H1 (cell line): ENCODE data around the gene ME3. TPM values are rescaled to one million over a fixed set of nuclear protein-coding genes. Genes with fewer than 3 reads are reported as not detected.

Source experiments
- CTCF ChIA-PET: fragments of 300-600 bp; sonication (Branson Sonifier 250); formaldehyde crosslinking; loops from one replicate; lab custom pipeline; 2021; ENCODE audit not compliant: partially characterized antibody; lab: Charles Lee
- POLR2A ChIA-PET: fragments of 300-600 bp; sonication (Branson Sonifier 250); formaldehyde crosslinking; loops from one replicate; lab custom pipeline; 2021; ENCODE audit warnings: inconsistent platforms; ENCODE audit not compliant: partially characterized antibody; lab: Charles Lee
- DNase-seq, 2 experiments: peaks; one replicate each; pipeline versions ENCODE4 v3.0.0 to v3.0.0-alpha.2; 2010 to 2022; ENCODE audit warnings: low spot score in 2 of 2, low read depth in 1 of 2, mixed read lengths in 1 of 2
- FAIRE-seq: peaks from 2 replicates; lab custom pipeline; 2011; peaks lifted over from hg19 to GRCh38; lab: Jason Lieb, UNC
- H2AFZ ChIP-seq: 2 replicates; pipeline ENCODE4 v1.8.1; 2012; ENCODE audit warnings: low read length, inconsistent platforms
- H2AK5ac ChIP-seq: 2 replicates; pipeline ENCODE4 v1.6.1; 2013; ENCODE audit warnings: low read depth, low read length
- H2BK120ac ChIP-seq: replicated peaks from 2 replicates; pipeline ENCODE3; 2013; ENCODE audit warnings: low read depth, low read length, inconsistent platforms
- H2BK12ac ChIP-seq: 2 replicates; pipeline ENCODE4 v1.6.1; 2013; ENCODE audit warnings: low read depth, low read length
- H2BK15ac ChIP-seq: 2 replicates; pipeline ENCODE4 v1.6.1; 2013; ENCODE audit warnings: low read length
- H2BK20ac ChIP-seq: 2 replicates; pipeline ENCODE4 v1.6.1; 2013; ENCODE audit warnings: low read length
- H2BK5ac ChIP-seq: 2 replicates; pipeline ENCODE4 v1.6.1; 2013; ENCODE audit warnings: low read depth, low read length
- H3K14ac ChIP-seq: 2 replicates; pipeline ENCODE4 v1.6.1; 2013; ENCODE audit warnings: inconsistent platforms; ENCODE audit not compliant: insufficient read length
- H3K18ac ChIP-seq: 2 replicates; pipeline ENCODE4 v1.6.1; 2013; ENCODE audit warnings: low read length; ENCODE audit errors: extremely low read depth
- H3K23ac ChIP-seq: 2 replicates; pipeline ENCODE4 v1.6.1; 2013; ENCODE audit warnings: inconsistent platforms; ENCODE audit not compliant: insufficient read length
- H3K23me2 ChIP-seq: 2 replicates; pipeline ENCODE4 v1.6.1; 2013; ENCODE audit warnings: low read depth, low read length
- H3K27ac ChIP-seq: 2 replicates; pipeline ENCODE4 v1.6.1; 2011; ENCODE audit warnings: low read depth, low read length, inconsistent platforms
- H3K27me3 ChIP-seq, 4 experiments: replicated peaks in 1 of 4; 1 replicate in 1 of 4; 2 replicates in 3 of 4; pipeline versions ENCODE4 v1.6.1 to v1.8.1; 2011 to 2013; ENCODE audit warnings: low read length in 3 of 4, mild to moderate bottlenecking in 3 of 4, inconsistent platforms in 2 of 4, mixed read lengths in 2 of 4, moderate library complexity in 1 of 4; ENCODE audit not compliant: control insufficient read depth in 3 of 4, insufficient read depth in 3 of 4; ENCODE audit errors: extremely low read depth in 1 of 4
- H3K36me3 ChIP-seq, 4 experiments: 2 replicates each; pipeline versions ENCODE4 v1.6.1 to v1.8.1; 2011 to 2013; ENCODE audit warnings: mild to moderate bottlenecking in 4 of 4, low read length in 3 of 4, moderate library complexity in 2 of 4, control low read depth in 1 of 4, inconsistent platforms in 1 of 4; ENCODE audit not compliant: insufficient read depth in 4 of 4, control insufficient read depth in 2 of 4
- H3K4ac ChIP-seq: replicated peaks from 2 replicates; pipeline ENCODE3; 2013; ENCODE audit warnings: low read length, low read depth, mixed read lengths, inconsistent platforms; ENCODE audit not compliant: insufficient read length
- H3K4me1 ChIP-seq, 4 experiments: replicated peaks in 1 of 4; 1 replicate in 1 of 4; 2 replicates in 3 of 4; pipeline versions ENCODE4 v1.6.1 to v1.8.1; 2011 to 2013; ENCODE audit warnings: low read length in 3 of 4, inconsistent platforms in 2 of 4, mixed read lengths in 1 of 4; ENCODE audit not compliant: insufficient read depth in 4 of 4, control insufficient read depth in 3 of 4
- H3K4me2 ChIP-seq, 2 experiments: 2 replicates each; pipeline versions ENCODE4 v1.6.1 to v1.8.1; 2011 to 2013; ENCODE audit warnings: low read depth in 2 of 2, low read length in 2 of 2, control low read depth in 1 of 2, inconsistent platforms in 1 of 2, mild to moderate bottlenecking in 1 of 2; ENCODE audit not compliant: insufficient read depth in 1 of 2
- H3K4me3 ChIP-seq, 4 experiments: fragments of 200-600, 300-600 bp in 1 of 4; sonication (generic), shearing (Covaris generic), sonication (Bioruptor Twin) in 1 of 4; 2 replicates each; pipeline versions ENCODE4 v1.5.1 to v1.8.1; 2011 to 2016; ENCODE audit warnings: low read length in 4 of 4, low read depth in 3 of 4, control low read depth in 2 of 4, inconsistent platforms in 2 of 4, mild to moderate bottlenecking in 2 of 4, mixed read lengths in 1 of 4, moderate library complexity in 1 of 4; ENCODE audit not compliant: insufficient read depth in 2 of 4; ENCODE audit errors: extremely low read depth in 1 of 4
- H3K56ac ChIP-seq: replicated peaks from 2 replicates; pipeline ENCODE3; 2013; ENCODE audit warnings: low read depth, mild to moderate bottlenecking, mixed read lengths, low read length, inconsistent platforms; ENCODE audit not compliant: insufficient read length
- H3K79me1 ChIP-seq: 2 replicates; pipeline ENCODE4 v1.6.1; 2013; ENCODE audit warnings: low read depth, low read length, control low read depth
- H3K79me2 ChIP-seq, 2 experiments: 2 replicates each; pipeline versions ENCODE4 v1.6.1 to v1.8.1; 2012 to 2013; ENCODE audit warnings: low read length in 2 of 2, mild to moderate bottlenecking in 2 of 2, inconsistent platforms in 1 of 2; ENCODE audit not compliant: insufficient read depth in 2 of 2, control insufficient read depth in 1 of 2
- H3K9ac ChIP-seq, 4 experiments: replicated peaks in 1 of 4; 1 replicate in 1 of 4; 2 replicates in 3 of 4; pipeline versions ENCODE4 v1.6.1 to v1.8.1; 2011 to 2013; ENCODE audit warnings: low read depth in 3 of 4, low read length in 3 of 4, control low read depth in 2 of 4, mild to moderate bottlenecking in 2 of 4, moderate library complexity in 2 of 4, inconsistent platforms in 1 of 4; ENCODE audit errors: extremely low read depth in 1 of 4
- H3K9me3 ChIP-seq, 2 experiments: 2 replicates each; pipeline versions ENCODE4 v1.6.1 to v1.8.1; 2012 to 2013; ENCODE audit warnings: mild to moderate bottlenecking in 2 of 2, moderate library complexity in 2 of 2, control low read depth in 1 of 2, inconsistent platforms in 1 of 2, low read depth in 1 of 2, low read length in 1 of 2, mixed read lengths in 1 of 2; ENCODE audit not compliant: insufficient read depth in 2 of 2
- H4K20me1 ChIP-seq, 2 experiments: replicated peaks in 1 of 2; 2 replicates each; pipeline versions ENCODE3 to v1.8.1; 2011 to 2013; ENCODE audit warnings: inconsistent platforms in 2 of 2, low read length in 2 of 2, mild to moderate bottlenecking in 1 of 2; ENCODE audit not compliant: insufficient read depth in 2 of 2, control insufficient read depth in 1 of 2
- H4K5ac ChIP-seq: 2 replicates; pipeline ENCODE4 v1.6.1; 2013; ENCODE audit warnings: low read length, low read depth, mixed read lengths, inconsistent platforms; ENCODE audit not compliant: insufficient read length
- H4K8ac ChIP-seq: 2 replicates; pipeline ENCODE4 v1.8.0; 2013; ENCODE audit warnings: mild to moderate bottlenecking, moderate library complexity, low read length, inconsistent platforms; ENCODE audit not compliant: insufficient read depth; ENCODE audit errors: extremely low read depth
- H4K91ac ChIP-seq: replicated peaks from 2 replicates; pipeline ENCODE3; 2013; ENCODE audit warnings: low read length, mixed read lengths, inconsistent platforms; ENCODE audit not compliant: insufficient read length
- CREB1 ChIP-seq: IDR thresholded peaks from 2 replicates; pipeline ENCODE4 v1.6.1; 2012; ENCODE audit warnings: inconsistent platforms
- CTBP2 ChIP-seq: IDR thresholded peaks from 2 replicates; pipeline ENCODE4 v1.7.0; 2011; ENCODE audit warnings: borderline replicate concordance, mild to moderate bottlenecking, moderate library complexity, mixed read lengths, low read length; ENCODE audit not compliant: insufficient read depth, insufficient read length
- EP300 ChIP-seq, 2 experiments: IDR thresholded peaks; 1 replicate in 1 of 2; 2 replicates in 1 of 2; pipeline ENCODE4 v1.6.1; 2011 to 2012; ENCODE audit warnings: low read depth in 2 of 2, low read length in 2 of 2, mild to moderate bottlenecking in 2 of 2, borderline replicate concordance in 1 of 2, inconsistent platforms in 1 of 2, moderate library complexity in 1 of 2
- JUND ChIP-seq: IDR thresholded peaks from 2 replicates; pipeline ENCODE4 v1.6.1; 2011; ENCODE audit warnings: mild to moderate bottlenecking, improper control_type of control experiment, low read length
- SUZ12 ChIP-seq: fragments of 200-600 bp; sonication (generic); IDR thresholded peaks from 2 replicates; pipeline ENCODE4 v1.6.1; 2012; ENCODE audit warnings: mild to moderate bottlenecking, inconsistent platforms, low read length, moderate library complexity, mixed read lengths
- WGBS, 2 experiments: shearing (Covaris generic) in 1 of 2; methylation state at CpG; one replicate each; pipeline versions ENCODE4 v1.1.6 to v1.1.7; 2013 to 2015; ENCODE audit warnings: low lambda C conversion rate in 2 of 2, mixed read lengths in 2 of 2, inconsistent platforms in 1 of 2, low coverage in 1 of 2, missing lambda C conversion rate in 1 of 2; ENCODE audit not compliant: insufficient replicate concordance in 2 of 2, insufficient coverage in 1 of 2, insufficient read length in 1 of 2; ENCODE audit errors: extremely low coverage in 1 of 2, missing lambda C conversion rate in 1 of 2; 5-methylcytosine and 5-hydroxymethylcytosine counted together
- polyA plus RNA-seq, 7 experiments: library from polyadenylated mRNA; depleted of rRNA in 3 of 7; stranded (reverse) in 5 of 7; unstranded in 2 of 7; fragments of >200 nt in 5 of 7; fragments of 200-250 nt in 2 of 7; gene quantifications; 1 replicate in 5 of 7; 2 replicates in 1 of 7; 4 replicates in 1 of 7; pipeline versions ENCODE4 v1.2.1 to v1.2.3, GENCODE V29; 2011 to 2013; ENCODE audit warnings: missing spikeins in 2 of 7, mixed read lengths in 2 of 7
- total RNA-seq: library from RNA; stranded (reverse); fragmentation: NEBNext Ultra II Directional; extraction: Animal tissue kit (Norgen Biotek cat#: 25700); gene quantifications from 2 replicates; pipeline ENCODE4 v1.2.1, GENCODE V29; 2021
- TF ChIP-seq, protein P1 (sequence below): IDR thresholded peaks from 2 replicates; pipeline ENCODE4 v1.6.1; 2012; ENCODE audit warnings: inconsistent platforms

The ME3 gene
- total and polyA plus RNA-seq, 2 of the 8 experiments (the other 6 are each of a cell fraction or from before 2014, with no cell fraction given): 1.5 to 2.8 TPM

DNA sequence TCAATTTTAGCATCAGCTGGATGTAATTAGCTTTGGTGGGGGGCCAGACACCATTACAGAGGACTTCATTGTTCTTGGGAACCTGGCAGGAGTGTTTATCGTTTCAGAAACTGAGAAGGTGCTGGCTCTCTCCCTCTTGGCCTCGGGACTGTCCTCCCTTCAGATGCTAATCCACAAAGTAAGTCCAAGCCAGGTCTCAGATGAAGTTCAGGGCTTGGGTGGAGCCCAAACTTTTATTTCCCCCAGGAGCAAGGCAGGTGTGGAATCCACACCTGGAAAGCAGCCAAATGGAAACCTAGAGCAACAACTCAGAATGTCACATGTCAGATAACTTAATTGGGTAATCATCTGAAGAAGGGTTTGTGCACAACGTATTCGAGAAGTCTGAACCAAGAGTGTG is 119.2 kb downstream of the ME3 start:
- CTCF ChIA-PET: interaction anchor here (0.7 to 0.8 kb wide), 2 partner anchors 18 to 54 kb away, joined by 3 to 4 read pairs; no protein-coding TSS in a partner anchor
- H3K36me3 ChIP-seq: no peaks in the 10 kb centered on the region
- H3K14ac ChIP-seq: no peak overlapping the region
- H3K9me3 ChIP-seq: no peaks in the 10 kb centered on the region
- no peak overlapping the region for H3K27ac ChIP-seq
- no peak overlapping the region for H3K9ac ChIP-seq
- H3K79me2 ChIP-seq: no peaks in the 10 kb centered on the region
- no peak overlapping the region for H3K23ac ChIP-seq
- H3K79me1 ChIP-seq: no peaks in the 10 kb centered on the region
- no peak for TF ChIP-seq CREB1
- no peak for TF ChIP-seq EP300 (IDR thresholded peaks at IDR 0.05; ENCODE audit: borderline replicate concordance in 1 of 2, low read depth in 2 of 2, low read length in 2 of 2)
- TF ChIP-seq SUZ12: no peak
- no peak for TF ChIP-seq JUND
- TF ChIP-seq, protein P1, sequence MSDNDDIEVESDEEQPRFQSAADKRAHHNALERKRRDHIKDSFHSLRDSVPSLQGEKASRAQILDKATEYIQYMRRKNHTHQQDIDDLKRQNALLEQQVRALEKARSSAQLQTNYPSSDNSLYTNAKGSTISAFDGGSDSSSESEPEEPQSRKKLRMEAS: no peak
- no peak for TF ChIP-seq CTBP2
- no peak overlapping the region for H2BK15ac ChIP-seq
- H2BK120ac ChIP-seq: no peak overlapping the region
- H3K4me1 ChIP-seq: 0 out of 7 replicates have a peak, but pooled peaks cover 0 to 2% (median 0%) of the 10 kb centered on the region in 4 experiments
- no peak overlapping the region for H3K18ac ChIP-seq
- no peak overlapping the region for H4K8ac ChIP-seq
- no peak overlapping the region for H2AK5ac ChIP-seq
- H3K4me3 ChIP-seq: no peak overlapping the region
- no peak overlapping the region for H2BK20ac ChIP-seq
- POLR2A ChIA-PET: no interaction called here
- no peak overlapping the region for H3K4me2 ChIP-seq
- no peak overlapping the region for H2BK12ac ChIP-seq
- no peaks in the 10 kb centered on the region for H3K23me2 ChIP-seq
- H4K5ac ChIP-seq: no peak overlapping the region
- H4K91ac ChIP-seq: no peak overlapping the region
- H4K20me1 ChIP-seq: no peaks in the 10 kb centered on the region
- H3K56ac ChIP-seq: no peak overlapping the region
- 92% methylated on average over 4 of the region's 4 CpGs; no CpG with 5 or more reads in 1 of the 2 experiments for WGBS, 2 experiments
- H3K27me3 ChIP-seq: no peaks in the 10 kb centered on the region
- no peak for DNase-seq
- no peak for FAIRE-seq
- no peak overlapping the region for H2AFZ ChIP-seq
- no peak overlapping the region for H2BK5ac ChIP-seq
- no peak overlapping the region for H3K4ac ChIP-seq
